ENCODE results near the gene MAG. TPM values are rescaled to one million over a fixed set of nuclear protein-coding genes. Genes with fewer than 3 reads are reported as not detected.
A peak's percentile ranks its signal among the peaks of the same experiment; 100 is the strongest.

Gene MAG
- total RNA-seq, 1 donor from 2014 or later: not detected

DNA sequence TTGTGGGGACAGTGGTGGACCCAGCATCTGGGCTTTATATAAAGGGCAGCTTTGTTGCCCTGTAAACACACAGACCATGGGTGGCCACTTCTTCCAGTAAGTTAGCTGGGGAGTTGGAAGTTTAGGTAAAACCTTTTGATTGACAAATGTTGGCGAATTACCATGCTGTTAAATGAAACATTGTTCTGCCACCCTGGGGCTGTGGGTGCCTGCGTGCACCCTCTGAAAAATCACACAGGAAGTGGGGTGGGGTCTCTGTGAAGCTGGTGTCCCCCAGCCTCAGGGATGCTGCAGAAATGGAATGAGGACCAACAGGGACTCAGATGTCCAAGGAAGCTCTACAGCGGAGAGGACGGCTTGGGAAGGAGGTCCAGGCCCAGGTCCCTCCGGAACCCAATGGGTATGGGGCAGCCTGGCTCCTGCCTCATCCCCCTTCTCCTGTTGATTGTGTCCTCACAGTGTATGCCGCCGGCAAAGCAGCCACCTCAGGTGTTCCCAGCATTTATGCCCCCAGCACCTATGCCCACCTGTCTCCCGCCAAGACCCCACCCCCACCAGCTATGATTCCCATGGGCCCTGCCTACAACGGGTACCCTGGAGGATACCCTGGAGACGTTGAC lies 26.0 kb upstream of the MAG start:
- Histone ChIP-seq H3K36me3 (peaks cover 5% of the 10 kb centered on the region), H3K27ac (no peak overlapping the region), H3K4me3 (no peak overlapping the region), H3F3A (ENCODE audit: low read depth) (peaks cover 46% of the 10 kb centered on the region), H3K79me2 (ENCODE audit: low read depth) (peaks cover 23% of the 10 kb centered on the region), H3K4me2 (no peak overlapping the region), H4K20me1 (ENCODE audit: low read depth) (peaks cover 42% of the 10 kb centered on the region), H3K9me3 (ENCODE audit: low read depth) (no peaks in the 10 kb centered on the region), H3K9ac (no peak overlapping the region), H3K4me1 (no peaks in the 10 kb centered on the region), H2AFZ (replicated peaks) (no peak overlapping the region), H3K27me3 (no peaks in the 10 kb centered on the region)
- Mint-ChIP-seq H3K27ac (peak overlapping the region; percentile 9), H3K9me3 (no peaks in the 10 kb centered on the region), H3K27me3 (ENCODE audit: insufficient read depth, low read depth) (no peaks in the 10 kb centered on the region), H3K4me3 (peak overlapping the region; percentile 83), H3K4me1 (peaks cover 12% of the 10 kb centered on the region), H3K36me3 (peaks cover 15% of the 10 kb centered on the region)
- TF ChIP-seq EZH2 (IDR thresholded peaks at IDR 0.05): no peak
- no peak for TF ChIP-seq EZH2phosphoT487 (IDR thresholded peaks at IDR 0.05)
- DNase-seq (ENCODE audit: low spot score): no peak

DNA sequence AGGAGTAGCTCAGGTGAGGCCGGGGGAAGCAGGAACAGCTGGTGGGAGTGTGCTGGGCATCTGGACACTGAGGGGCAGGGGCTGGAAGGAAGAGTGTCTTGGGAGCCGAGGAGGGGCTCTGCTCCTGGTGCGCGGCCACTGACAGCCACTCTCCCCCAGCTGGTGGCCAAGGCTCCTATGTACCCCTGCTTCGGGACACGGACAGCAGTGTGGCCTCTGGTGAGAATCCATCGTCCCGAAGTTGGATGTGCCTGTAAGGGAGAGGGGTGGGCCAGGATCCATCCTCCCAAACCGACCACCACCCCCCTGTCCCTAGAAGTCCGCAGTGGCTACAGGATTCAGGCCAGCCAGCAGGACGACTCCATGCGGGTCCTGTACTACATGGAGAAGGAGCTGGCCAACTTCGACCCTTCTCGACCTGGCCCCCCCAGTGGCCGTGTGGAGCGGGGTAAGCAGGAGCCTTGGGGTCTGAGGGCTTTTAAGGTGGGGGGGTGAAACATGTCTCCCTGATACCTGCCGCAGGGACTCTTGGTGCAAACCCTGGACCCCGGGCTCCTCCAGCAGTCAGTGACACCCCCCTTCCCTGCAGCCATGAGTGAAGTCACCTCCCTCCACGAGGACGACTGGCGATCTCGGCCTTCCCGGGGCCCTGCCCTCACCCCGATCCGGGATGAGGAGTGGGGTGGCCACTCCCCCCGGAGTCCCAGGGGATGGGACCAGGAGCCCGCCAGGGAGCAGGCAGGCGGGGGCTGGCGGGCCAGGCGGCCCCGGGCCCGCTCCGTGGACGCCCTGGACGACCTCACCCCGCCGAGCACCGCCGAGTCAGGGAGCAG lies 25.2 kb upstream of the MAG start:
- H3K4me1 Mint-ChIP-seq: peaks cover 12% of the 10 kb centered on the region
- TF ChIP-seq EZH2phosphoT487 (IDR thresholded peaks at IDR 0.05): no peak
- TF ChIP-seq, protein P1, sequence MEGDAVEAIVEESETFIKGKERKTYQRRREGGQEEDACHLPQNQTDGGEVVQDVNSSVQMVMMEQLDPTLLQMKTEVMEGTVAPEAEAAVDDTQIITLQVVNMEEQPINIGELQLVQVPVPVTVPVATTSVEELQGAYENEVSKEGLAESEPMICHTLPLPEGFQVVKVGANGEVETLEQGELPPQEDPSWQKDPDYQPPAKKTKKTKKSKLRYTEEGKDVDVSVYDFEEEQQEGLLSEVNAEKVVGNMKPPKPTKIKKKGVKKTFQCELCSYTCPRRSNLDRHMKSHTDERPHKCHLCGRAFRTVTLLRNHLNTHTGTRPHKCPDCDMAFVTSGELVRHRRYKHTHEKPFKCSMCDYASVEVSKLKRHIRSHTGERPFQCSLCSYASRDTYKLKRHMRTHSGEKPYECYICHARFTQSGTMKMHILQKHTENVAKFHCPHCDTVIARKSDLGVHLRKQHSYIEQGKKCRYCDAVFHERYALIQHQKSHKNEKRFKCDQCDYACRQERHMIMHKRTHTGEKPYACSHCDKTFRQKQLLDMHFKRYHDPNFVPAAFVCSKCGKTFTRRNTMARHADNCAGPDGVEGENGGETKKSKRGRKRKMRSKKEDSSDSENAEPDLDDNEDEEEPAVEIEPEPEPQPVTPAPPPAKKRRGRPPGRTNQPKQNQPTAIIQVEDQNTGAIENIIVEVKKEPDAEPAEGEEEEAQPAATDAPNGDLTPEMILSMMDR (IDR thresholded peaks at IDR 0.05): no peak
- TF ChIP-seq EZH2 (IDR thresholded peaks at IDR 0.05): no peak
- Histone ChIP-seq H3K27ac (no peak overlapping the region), H3K4me1 (no peaks in the 10 kb centered on the region), H3K9me3 (ENCODE audit: low read depth) (no peaks in the 10 kb centered on the region), H2AFZ (replicated peaks) (no peak overlapping the region), H3K4me3 (peak overlapping the region; percentile 70), H3F3A (ENCODE audit: low read depth) (peaks cover 46% of the 10 kb centered on the region), H3K79me2 (ENCODE audit: low read depth) (peaks cover 29% of the 10 kb centered on the region), H3K9ac (no peak overlapping the region), H3K4me2 (peak overlapping the region; percentile 90), H3K36me3 (peaks cover 5% of the 10 kb centered on the region), H3K27me3 (no peaks in the 10 kb centered on the region), H4K20me1 (ENCODE audit: low read depth) (peaks cover 37% of the 10 kb centered on the region)
- no peak overlapping the region for H3K27ac Mint-ChIP-seq
- H3K4me3 Mint-ChIP-seq: peak overlapping the region; percentile 94
- DNase-seq (ENCODE audit: low spot score): no peak
- peaks cover 16% of the 10 kb centered on the region for H3K36me3 Mint-ChIP-seq
- H3K9me3 Mint-ChIP-seq: no peaks in the 10 kb centered on the region
- H3K27me3 Mint-ChIP-seq (ENCODE audit: insufficient read depth, low read depth): no peaks in the 10 kb centered on the region

DNA sequence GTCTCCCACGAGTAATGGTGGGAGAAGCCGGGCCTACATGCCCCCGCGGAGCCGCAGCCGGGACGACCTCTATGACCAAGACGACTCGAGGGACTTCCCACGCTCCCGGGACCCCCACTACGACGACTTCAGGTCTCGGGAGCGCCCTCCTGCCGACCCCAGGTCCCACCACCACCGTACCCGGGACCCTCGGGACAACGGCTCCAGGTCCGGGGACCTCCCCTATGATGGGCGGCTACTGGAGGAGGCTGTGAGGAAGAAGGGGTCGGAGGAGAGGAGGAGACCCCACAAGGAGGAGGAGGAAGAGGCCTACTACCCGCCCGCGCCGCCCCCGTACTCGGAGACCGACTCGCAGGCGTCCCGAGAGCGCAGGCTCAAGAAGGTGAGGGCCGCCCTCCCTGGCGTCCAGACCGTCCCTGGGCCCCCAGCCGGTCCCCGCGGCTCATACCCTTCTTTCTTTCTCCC lies 24.6 kb upstream of the MAG start:
- Histone ChIP-seq H3K79me2 (ENCODE audit: low read depth) (peaks cover 29% of the 10 kb centered on the region), H3F3A (ENCODE audit: low read depth) (peaks cover 46% of the 10 kb centered on the region), H3K4me1 (no peaks in the 10 kb centered on the region), H3K9me3 (ENCODE audit: low read depth) (no peaks in the 10 kb centered on the region), H4K20me1 (ENCODE audit: low read depth) (peaks cover 33% of the 10 kb centered on the region), H3K36me3 (peaks cover 5% of the 10 kb centered on the region), H3K9ac (no peak overlapping the region), H2AFZ (replicated peaks) (no peak overlapping the region), H3K4me3 (peak overlapping the region; percentile 70), H3K27me3 (no peaks in the 10 kb centered on the region), H3K27ac (no peak overlapping the region), H3K4me2 (peak overlapping the region; percentile 90)
- no peaks in the 10 kb centered on the region for H3K9me3 Mint-ChIP-seq
- peak; percentile 49 for DNase-seq (ENCODE audit: low spot score)
- H3K27ac Mint-ChIP-seq: peak overlapping the region; percentile 83
- H3K27me3 Mint-ChIP-seq (ENCODE audit: insufficient read depth, low read depth): peaks cover 1% of the 10 kb centered on the region
- TF ChIP-seq EZH2 (IDR thresholded peaks at IDR 0.05): no peak
- H3K36me3 Mint-ChIP-seq: peaks cover 16% of the 10 kb centered on the region
- peaks cover 12% of the 10 kb centered on the region for H3K4me1 Mint-ChIP-seq
- H3K4me3 Mint-ChIP-seq: peak overlapping the region; percentile 94

DNA sequence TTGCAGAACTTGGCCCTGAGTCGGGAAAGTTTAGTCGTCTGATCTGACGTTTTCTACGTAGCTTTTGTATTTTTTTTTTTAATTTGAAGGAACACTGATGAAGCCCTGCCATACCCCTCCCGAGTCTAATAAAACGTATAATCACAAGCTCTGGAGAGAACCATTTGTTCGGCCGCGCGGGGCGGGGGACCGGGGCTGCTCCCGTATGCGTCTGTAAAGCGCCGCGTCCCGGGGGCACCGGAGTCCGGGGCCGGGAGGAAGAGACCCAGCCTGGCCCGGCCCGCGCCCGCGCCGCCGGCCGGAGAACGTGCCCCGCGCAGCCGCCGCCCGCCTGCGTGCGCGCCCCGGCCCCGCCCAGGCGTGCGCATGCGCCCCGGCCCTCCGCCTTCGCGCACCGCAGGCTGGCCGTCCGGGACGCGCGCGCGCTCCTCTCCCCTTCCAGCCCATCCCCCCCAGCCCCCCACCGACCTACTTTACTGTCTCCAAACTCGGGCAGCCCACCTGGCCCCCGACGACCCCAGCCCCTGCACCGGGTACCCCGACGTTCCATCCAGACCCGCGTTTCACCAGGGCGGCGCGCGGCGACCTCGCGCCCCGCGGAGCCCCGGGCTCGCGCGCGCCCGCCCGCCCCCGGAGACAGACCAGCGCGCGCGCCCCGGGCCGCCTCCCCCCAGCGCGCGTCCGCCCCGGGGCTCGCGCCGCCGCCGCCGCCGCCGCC lies 24.0 kb upstream of the MAG start:
- no peaks in the 10 kb centered on the region for H3K9me3 Mint-ChIP-seq
- Histone ChIP-seq H3K9me3 (ENCODE audit: low read depth) (no peaks in the 10 kb centered on the region), H3K4me3 (peak overlapping the region; percentile 70), H3K27me3 (no peaks in the 10 kb centered on the region), H3F3A (ENCODE audit: low read depth) (peaks cover 41% of the 10 kb centered on the region), H3K36me3 (peaks cover 5% of the 10 kb centered on the region), H4K20me1 (ENCODE audit: low read depth) (peaks cover 28% of the 10 kb centered on the region), H3K9ac (no peak overlapping the region), H3K4me2 (peak overlapping the region; percentile 90), H2AFZ (replicated peaks) (no peak overlapping the region), H3K4me1 (no peaks in the 10 kb centered on the region), H3K27ac (no peak overlapping the region), H3K79me2 (ENCODE audit: low read depth) (peaks cover 29% of the 10 kb centered on the region)
- peaks cover 13% of the 10 kb centered on the region for H3K4me1 Mint-ChIP-seq
- DNase-seq (ENCODE audit: low spot score): peak; percentile 89
- TF ChIP-seq EZH2phosphoT487 (IDR thresholded peaks at IDR 0.05) (no peak), EZH2 (IDR thresholded peaks at IDR 0.05) (no peak)
- TF ChIP-seq, protein P1 (IDR thresholded peaks at IDR 0.05): no peak
- peaks cover 2% of the 10 kb centered on the region for H3K27me3 Mint-ChIP-seq (ENCODE audit: insufficient read depth, low read depth)
- H3K4me3 Mint-ChIP-seq: peak overlapping the region; percentile 94
- H3K36me3 Mint-ChIP-seq: peaks cover 17% of the 10 kb centered on the region
- peak overlapping the region; percentile 83 for H3K27ac Mint-ChIP-seq
